Measurements from ENCODE around the gene ZNF468.
A peak's percentile ranks its signal among the peaks of the same experiment; 100 is the strongest.
"Not testable (repeated sequence)": the region's sequence is repeated elsewhere in the genome, so short reads cannot be mapped to it uniquely, and the experiment has no call there.

The ZNF468 gene

GRCh38 chr19:52857378-52858191 is at the start of gene ZNF468:
Gene ZNF468 (minus strand): TSS chr19:52857619. CDS start chr19:52854272, 3,347 bp downstream.
- peak; percentile 40 to 56 (median 46) for DNase-seq (ENCODE audit: low read depth in 3 of 3)

- not testable (repeated sequence) for DNase-seq (ENCODE audit: low read depth in 3 of 3)
Observed at GRCh38 chr19:52904052-52904780, 46.8 kb upstream of the ZNF468 start.

DNA sequence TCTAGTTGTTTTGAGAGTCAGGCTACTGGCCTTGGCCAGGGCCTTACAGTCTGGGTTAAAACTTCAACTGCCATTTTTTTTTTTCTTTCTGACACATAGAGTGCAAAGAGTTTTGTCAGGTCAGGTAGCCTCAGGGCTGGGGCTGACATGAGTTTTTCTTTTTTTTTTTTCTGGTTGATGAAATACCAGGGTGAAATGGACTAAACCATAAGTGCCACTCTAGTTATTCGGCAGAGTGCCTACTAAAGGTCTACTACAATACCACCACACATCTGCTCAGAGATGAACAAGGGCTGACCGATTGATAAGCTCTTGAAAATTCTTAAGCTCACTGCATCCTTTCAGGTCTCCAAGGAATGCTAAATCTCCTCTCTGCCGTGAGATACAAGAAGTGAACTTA is 44.4 kb upstream of the ZNF468 start:
- DNase-seq (ENCODE audit: low read depth in 3 of 3), result no peak

DNA sequence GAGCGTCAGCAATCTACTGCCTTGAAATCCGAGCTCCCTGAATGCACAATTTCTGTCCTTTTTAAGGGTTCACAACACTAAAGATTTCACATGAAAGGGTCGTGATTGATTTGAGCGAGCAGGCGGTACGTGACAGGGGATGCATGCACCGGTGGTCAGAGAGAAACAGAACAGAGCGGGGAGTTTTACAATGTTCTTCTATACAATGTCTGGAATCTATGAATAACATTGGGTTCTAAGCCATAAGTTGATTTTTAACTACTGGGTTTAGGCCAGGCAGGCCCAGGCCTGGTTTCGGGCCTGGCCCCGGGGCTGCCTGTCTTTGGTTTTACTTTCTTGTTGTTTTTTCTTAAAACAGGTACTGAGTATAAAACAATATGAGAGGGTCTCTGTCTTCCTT is 41.2 kb upstream of the ZNF468 start:
- not testable (repeated sequence) for DNase-seq (ENCODE audit: low read depth in 3 of 3)

GRCh38 chr19:52898101-52898500 is 40.7 kb upstream of the ZNF468 start:
- DNase-seq (ENCODE audit: low read depth in 3 of 3), result no peak

GRCh38 chr19:52897138-52897935 is 39.9 kb upstream of the ZNF468 start, which contains the start of gene ZNF320:
Gene ZNF320 (minus strand): TSS chr19:52897635. CDS start chr19:52890255, 7,380 bp downstream.
- DNase-seq (ENCODE audit: low read depth in 3 of 3), result peak; percentile 73 to 86 (median 85)

DNA sequence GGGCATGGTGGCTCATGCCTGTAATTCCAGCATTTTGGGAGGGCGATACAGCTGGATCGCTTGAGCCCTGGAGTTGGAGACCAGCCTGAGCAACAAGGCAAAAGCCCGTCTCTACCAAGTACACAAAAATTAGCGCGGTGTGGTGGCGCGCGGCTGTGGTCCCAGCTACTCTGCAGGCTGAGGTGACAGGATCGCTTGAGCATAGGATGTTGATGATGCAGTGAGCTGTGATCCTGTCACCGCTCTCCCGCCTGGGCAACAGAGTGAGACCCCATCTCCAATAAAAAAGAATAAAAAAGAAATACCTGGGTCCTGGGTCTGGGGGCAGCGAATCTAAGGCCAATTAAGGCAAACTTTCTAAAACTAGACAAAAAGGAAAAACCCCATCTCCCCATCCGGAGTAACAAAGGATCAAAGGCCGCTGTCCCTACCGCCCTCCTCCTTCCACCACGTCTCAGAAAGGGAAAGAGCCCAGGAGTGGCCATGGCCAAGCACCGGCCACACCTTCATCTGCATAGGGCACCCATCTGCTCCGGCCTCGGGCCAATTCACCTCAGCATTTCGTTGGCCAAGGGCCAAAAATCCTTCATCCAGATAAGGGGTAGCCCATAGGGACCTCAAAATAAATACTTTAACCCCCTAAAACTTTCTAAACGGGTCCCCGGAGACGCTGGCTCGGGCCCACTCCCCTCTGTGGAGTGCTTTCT is 39.2 kb upstream of the ZNF468 start:
- no peak for DNase-seq (ENCODE audit: low read depth in 3 of 3)

- no peak for DNase-seq (ENCODE audit: low read depth in 3 of 3)
Observed at GRCh38 chr19:52891336-52891735, 33.9 kb upstream of the ZNF468 start.

- no peak for DNase-seq (ENCODE audit: low read depth in 3 of 3)
Observed at GRCh38 chr19:52889931-52890330, 32.5 kb upstream of the ZNF468 start.

GRCh38 chr19:52889076-52889475 is 31.7 kb upstream of the ZNF468 start:
- no peak for DNase-seq (ENCODE audit: low read depth in 3 of 3)

DNA sequence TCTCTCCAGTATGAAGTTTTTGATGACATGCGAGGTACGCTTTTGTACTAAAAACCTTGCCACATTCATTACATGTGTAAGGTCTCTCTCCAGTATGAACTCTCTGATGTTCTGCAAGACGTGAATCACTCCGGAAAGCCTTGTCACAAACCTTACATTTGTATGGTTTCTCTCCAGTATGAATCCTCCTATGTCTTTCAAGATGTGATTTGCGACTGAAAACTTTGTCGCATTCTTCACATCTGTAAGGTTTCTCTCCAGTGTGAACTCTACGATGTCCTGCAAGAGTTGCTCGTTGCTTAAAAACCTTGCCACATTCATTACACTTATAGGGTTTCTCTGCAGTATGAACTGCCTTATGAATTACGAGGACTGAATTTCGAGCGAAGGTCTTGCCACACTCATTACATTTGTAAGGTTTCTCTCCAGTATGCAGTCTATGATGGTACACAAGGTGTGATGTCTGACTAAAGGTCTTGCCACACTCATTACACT is 23.5 kb upstream of the ZNF468 start:
- no peak for DNase-seq (ENCODE audit: low read depth in 3 of 3)

- not testable (repeated sequence) for DNase-seq (ENCODE audit: low read depth in 3 of 3)
Observed at GRCh38 chr19:52872996-52873395, 15.6 kb upstream of the ZNF468 start.

DNA sequence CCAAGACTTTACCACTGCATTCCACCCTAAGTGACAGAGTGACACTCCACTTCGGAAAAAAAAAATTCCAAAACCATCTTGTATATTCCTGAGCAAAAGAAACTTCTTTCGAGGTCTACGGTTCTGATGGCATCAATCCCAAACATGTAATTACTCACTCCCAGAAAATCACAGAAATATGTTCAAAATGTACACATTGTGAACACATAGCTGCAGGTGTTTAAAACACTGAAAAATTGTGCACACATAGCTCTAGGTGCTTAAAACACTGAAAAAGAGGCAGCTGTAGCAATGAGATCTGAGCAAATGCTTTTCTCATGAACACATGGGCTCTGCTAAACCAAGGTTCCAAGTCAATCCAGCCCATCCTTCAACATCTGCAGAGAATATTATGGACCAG is 14.0 kb upstream of the ZNF468 start:
- DNase-seq (ENCODE audit: low read depth in 3 of 3), result no peak

GRCh38 chr19:52868031-52868430 is 10.6 kb upstream of the ZNF468 start:
- DNase-seq (ENCODE audit: low read depth in 3 of 3), result not testable (repeated sequence)

DNA sequence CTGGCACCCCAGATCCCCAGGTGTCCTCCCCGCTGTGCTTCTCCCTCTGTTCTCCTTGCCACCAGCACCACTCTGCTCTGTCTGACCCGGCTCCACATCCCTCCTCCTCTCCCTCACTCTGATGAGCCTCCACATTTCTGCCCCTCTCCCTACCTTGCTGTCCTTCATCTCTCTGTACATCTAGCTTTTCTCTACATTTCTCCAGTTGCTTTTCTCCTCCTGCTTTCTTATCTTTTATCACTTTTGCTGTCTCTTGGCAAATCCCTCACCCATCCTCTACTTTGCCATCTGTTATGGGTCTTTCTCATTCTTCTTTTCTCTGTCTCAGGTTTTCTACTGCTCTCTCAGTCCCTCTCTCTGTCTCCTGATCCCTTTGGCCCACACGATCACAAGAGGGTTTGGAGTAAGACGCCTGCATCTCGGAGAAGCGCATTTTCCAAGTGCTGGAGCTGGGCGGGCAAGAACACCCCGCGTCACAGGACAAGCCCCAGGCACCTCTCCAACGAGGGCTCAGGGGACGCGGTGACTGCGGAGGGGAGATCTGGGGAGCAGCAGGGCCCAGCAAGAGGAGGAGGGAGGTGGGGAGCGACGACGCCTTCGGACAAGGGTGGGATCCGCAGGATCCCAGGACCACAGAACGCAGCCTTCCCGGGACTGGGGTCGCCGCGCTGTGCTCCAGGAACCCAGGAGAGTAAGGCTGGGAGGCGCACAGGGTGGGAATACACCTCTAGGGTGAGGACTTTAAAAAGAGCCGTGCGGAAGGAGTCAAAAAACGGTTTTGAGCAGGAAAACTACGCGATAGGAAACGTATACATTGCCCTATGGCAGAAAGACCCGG is 660 bp downstream of the ZNF468 start:
- not testable (repeated sequence) for DNase-seq (ENCODE audit: low read depth in 3 of 3)

GRCh38 chr19:52847352-52847751 is 10.1 kb downstream of the ZNF468 start:
- not testable (repeated sequence) for DNase-seq (ENCODE audit: low read depth in 3 of 3)

DNA sequence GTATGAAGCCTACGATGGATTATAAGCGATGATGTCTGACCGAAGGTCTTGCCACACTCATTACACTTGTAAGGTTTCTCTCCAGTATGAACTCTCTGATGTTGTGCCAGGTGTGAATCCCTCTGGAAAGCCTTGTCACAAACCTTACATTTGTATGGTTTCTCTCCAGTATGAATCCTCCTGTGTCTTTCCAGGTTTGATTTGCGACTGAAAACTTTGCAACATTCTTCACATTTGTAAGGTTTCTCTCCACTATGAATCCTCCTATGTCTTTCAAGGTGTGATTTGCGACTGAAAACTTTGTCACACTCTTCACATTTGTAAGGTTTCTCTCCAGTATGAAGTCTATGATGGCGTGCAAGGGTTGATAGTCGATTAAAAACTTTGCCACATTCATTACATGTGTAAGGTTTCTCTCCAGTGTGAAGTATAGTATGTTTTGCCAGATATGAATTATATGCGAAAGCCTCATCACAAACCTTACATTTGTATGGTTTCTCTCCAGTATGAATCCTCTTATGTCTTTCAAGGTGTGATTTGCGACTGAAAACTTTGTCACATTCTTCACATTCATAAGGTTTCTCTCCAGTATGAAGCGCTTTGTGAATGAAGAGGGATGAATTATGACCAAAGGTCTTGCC is 16.5 kb downstream of the ZNF468 start:
- DNase-seq (ENCODE audit: low read depth in 3 of 3), result not testable (repeated sequence)

GRCh38 chr19:52834289-52834688 is 23.1 kb downstream of the ZNF468 start:
- not testable (repeated sequence) for DNase-seq (ENCODE audit: low read depth in 3 of 3)

DNA sequence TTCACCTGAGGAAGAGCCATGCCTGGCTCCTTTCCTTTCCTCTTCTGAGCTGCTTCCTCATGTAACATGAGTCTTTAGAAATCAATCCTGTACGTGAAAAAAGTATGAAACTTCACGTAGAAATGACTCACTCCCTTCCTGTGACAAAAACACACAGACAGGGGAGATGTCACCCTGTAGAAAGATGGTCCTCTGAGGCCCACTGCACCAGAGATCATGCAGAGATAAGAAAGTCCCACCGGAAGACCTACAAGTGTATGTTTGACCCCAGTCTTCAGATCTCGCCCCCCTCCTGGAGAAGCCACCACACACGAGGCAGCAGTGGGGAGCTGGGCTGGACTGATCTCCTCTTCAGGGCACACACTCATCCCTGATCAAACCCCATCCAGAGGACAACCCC is 23.9 kb downstream of the ZNF468 start:
- not testable (repeated sequence) for DNase-seq (ENCODE audit: low read depth in 3 of 3)

DNA sequence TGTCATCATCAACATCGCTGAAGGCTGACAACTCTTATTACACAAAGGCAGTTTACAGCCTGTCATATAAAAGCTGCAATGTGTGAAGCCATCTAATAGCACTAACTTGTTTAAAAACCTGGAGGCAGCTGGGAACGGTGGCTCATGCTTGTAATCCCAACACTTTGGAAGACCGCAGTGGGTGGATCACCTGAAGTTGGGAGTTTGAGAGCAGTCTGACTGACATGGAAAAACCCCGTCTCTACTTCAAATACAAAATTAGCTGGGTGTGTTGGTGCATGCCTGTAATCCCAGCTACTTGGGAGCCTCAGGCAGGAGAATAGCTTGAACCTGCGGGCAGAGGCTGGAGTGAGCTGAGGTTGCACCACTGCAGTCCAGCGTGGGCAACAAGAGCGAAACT is 27.6 kb downstream of the ZNF468 start:
- not testable (repeated sequence) for DNase-seq (ENCODE audit: low read depth in 3 of 3)

All from stimulated activated CD4-positive, alpha-beta T cell treated with anti-CD3 and anti-CD28 coated beads, TNF-alpha, amount 100 ng/mL, for 4 hours (primary cell).